Fibroblast of villous mesenchyme (primary cell): ENCODE data around the gene E2F2. TPM values are rescaled to one million over a fixed set of nuclear protein-coding genes. Genes with fewer than 3 reads are reported as not detected.

Source experiments
- DNase-seq: peaks from one replicate; pipeline ENCODE4 v3.0.0-alpha.2; 2010; ENCODE audit warnings: low read depth
- H3K4me3 ChIP-seq: 2 replicates; pipeline ENCODE4 v1.5.1; 2011; ENCODE audit warnings: low read depth, mild to moderate bottlenecking, low read length
- total RNA-seq: library from RNA; depleted of rRNA; stranded (reverse); fragments of >200 nt; gene quantifications from 2 replicates; pipeline ENCODE4 v1.2.3, GENCODE V29; 2012
- TF ChIP-seq, protein P1 (sequence below): IDR thresholded peaks from 2 replicates; pipeline ENCODE4 v1.5.1; 2012; ENCODE audit warnings: low read depth, mild to moderate bottlenecking, low read length; ENCODE audit not compliant: insufficient read depth

Gene E2F2
- total RNA-seq, 1 donor, result 2.2 TPM

DNA sequence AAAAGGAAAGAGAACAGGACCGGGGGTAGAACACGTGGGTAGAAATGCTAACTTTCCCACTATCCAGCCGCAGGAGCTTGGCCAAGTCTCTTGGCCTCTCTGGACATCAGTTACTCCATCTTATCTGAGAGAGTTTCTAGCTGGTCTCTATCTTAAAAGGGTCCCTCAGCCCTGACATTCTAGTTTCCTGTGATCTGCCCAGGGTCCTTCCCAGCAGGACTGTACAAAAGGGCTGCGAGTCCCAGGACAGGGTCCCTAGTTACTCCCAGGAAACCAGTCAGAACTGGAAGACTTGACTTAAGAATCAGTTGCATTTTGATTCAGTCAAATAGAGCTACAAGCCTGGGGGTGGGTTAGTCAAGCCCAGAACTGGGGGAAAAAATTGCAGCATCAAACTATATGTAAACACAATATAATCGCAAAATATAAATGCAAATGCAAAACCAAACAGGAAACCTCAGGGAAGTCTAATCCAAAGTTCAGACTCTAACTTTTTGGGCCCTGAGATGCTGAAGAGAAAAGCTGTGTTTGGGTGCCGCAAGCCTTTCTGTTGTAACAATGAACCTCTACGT lies 49.9 kb downstream of the E2F2 start:
- no peak overlapping the region for H3K4me3 ChIP-seq
- no peak for DNase-seq
- TF ChIP-seq, protein P1, sequence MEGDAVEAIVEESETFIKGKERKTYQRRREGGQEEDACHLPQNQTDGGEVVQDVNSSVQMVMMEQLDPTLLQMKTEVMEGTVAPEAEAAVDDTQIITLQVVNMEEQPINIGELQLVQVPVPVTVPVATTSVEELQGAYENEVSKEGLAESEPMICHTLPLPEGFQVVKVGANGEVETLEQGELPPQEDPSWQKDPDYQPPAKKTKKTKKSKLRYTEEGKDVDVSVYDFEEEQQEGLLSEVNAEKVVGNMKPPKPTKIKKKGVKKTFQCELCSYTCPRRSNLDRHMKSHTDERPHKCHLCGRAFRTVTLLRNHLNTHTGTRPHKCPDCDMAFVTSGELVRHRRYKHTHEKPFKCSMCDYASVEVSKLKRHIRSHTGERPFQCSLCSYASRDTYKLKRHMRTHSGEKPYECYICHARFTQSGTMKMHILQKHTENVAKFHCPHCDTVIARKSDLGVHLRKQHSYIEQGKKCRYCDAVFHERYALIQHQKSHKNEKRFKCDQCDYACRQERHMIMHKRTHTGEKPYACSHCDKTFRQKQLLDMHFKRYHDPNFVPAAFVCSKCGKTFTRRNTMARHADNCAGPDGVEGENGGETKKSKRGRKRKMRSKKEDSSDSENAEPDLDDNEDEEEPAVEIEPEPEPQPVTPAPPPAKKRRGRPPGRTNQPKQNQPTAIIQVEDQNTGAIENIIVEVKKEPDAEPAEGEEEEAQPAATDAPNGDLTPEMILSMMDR, result no peak

GRCh38 chr1:23480187-23481025 lies 50.6 kb downstream of the E2F2 start:
- TF ChIP-seq, protein P1, result no peak
- H3K4me3 ChIP-seq, result no peak overlapping the region
- no peak for DNase-seq

DNA sequence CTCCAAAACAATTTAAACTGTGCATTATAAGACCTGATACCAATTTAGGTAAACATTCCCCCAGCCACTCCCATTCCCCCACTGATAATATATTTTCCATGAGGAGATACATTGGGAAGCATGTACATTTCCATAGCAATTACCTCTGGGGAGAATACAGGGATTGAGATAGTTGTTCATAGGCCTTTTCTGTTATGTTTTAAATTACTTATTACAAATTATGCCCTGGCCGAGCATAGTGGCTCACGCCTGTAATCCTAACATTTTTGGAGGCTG lies 51.4 kb downstream of the E2F2 start:
- DNase-seq, result no peak
- TF ChIP-seq, protein P1, result no peak
- no peak overlapping the region for H3K4me3 ChIP-seq

DNA sequence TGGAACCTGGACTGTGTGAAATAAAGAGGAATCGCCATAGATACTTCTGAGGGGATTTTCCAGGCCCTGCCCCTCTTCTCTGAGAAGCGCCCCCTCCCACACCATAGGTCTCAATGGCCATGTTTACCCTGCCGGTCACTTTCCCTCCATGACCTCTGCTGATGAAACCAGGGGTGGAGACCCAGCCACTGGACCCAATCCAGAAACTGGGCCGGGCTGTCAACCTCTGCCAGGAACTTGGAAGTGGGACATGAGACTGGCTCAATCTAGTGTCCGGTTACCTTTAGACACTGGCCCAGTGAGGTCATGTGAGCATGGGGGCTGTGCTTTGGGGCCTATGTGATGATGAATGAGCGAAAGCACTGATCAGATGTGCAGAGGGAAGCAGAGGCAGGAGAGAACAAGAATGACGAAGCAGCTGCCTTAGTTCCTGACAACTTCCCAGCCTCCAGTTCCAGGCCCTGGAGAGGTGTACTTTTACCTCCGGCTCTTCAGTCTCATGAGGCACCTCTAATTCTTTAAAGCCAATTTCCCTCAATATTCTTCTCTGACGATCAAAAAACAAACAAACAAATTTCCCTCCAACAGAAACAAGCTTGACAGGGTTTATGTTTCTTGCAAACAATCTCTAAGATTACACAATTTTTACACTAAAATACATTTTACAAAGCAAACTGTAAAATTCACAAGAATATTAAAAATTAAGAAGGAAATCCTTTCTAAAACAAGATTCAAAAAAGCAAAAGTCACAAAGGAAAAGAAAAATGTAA lies 52.0 kb downstream of the E2F2 start:
- no peak overlapping the region for H3K4me3 ChIP-seq
- TF ChIP-seq, protein P1, result no peak
- peak; percentile 87 for DNase-seq

DNA sequence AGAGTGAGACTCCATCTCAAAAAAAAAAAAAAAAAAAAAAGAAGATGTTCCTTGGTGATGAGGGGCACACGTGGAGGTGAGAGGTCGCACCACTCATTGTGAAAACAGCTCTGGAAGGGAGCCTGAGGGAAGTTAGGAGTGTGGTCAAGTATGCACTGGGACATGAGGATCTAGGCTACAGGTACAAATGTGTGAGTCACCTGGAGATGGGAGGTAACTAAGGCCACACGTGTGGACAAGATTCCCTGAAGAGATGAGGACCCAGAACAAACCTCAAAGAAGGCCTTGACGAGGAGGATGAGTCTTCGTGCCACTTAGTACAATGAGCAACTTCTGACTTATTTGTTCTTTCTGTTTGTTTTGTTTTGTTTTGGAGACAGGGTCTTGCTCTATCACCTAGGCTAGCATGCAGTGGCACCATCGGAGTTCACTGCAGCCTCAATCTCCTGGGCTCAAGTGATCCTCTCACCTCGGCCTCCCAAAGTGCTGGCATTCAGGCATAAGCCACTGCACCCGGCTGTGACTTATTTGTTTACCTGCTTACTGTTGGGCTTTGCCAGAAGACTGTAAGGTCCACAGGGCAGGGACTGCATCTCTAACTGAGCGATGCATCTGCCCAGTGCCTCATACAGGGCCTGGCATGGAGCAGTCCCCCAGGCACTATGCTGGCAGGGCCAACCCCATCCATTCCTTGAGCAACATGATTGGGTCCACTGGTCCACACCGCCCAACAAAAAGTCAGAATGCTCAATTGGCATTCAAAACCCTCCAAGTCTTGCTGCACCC lies 53.5 kb downstream of the E2F2 start:
- TF ChIP-seq, protein P1, result no peak
- no peak overlapping the region for H3K4me3 ChIP-seq
- DNase-seq, result no peak

DNA sequence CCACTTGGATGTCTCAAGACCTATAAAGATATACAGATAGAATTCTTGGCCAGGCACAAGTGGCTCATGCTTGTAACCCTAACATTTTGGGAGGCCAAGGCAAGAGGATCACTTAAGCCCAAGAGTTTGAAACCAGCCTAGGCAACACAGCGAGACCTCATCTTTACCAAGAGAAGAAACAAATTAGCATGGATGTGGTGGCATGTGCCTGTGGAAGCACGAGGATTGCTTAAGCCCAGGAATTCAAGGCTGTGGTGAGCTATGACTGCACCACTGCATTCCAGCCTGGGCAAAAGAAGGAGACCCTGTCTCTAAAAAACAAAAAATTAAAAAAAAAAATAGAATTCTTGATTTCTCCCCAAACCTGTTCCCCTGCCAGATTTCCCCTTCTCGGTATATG lies 55.4 kb downstream of the E2F2 start:
- DNase-seq, result no peak
- H3K4me3 ChIP-seq, result no peak overlapping the region
- TF ChIP-seq, protein P1, result no peak
